Activated CD4-positive, CD25-positive, alpha-beta regulatory T cell treated with anti-CD3 and anti-CD28 coated beads, Interleukin-2, amount 50 U/mL, for 16 hours (primary cell): Measurements from ENCODE around the gene PPHLN1.
A peak's percentile ranks its signal among the peaks of the same experiment; 100 is the strongest.

Source experiments
- DNase-seq: peaks from one replicate; pipeline ENCODE4 v3.0.0-alpha.2; 2020; ENCODE audit warnings: low read depth, low spot score

Gene PPHLN1

GRCh38 chr12:42482041-42482747 lies 156.2 kb downstream of the PPHLN1 start:
- DNase-seq: no peak

- DNase-seq: peak; percentile 5
Measured at GRCh38 chr12:42482748-42483520, 157.0 kb downstream of the PPHLN1 start.

GRCh38 chr12:42483521-42483790 lies 157.5 kb downstream of the PPHLN1 start:
- no peak for DNase-seq

- DNase-seq: no peak
Measured at GRCh38 chr12:42484996-42485395, 159.0 kb downstream of the PPHLN1 start.

- no peak for DNase-seq
Measured at GRCh38 chr12:42485823-42486222, 159.9 kb downstream of the PPHLN1 start.

GRCh38 chr12:42486407-42486806 lies 160.4 kb downstream of the PPHLN1 start:
- no peak for DNase-seq

- DNase-seq: no peak
Measured at GRCh38 chr12:42490261-42490842, 164.4 kb downstream of the PPHLN1 start.
